ENCODE data around the gene SLC44A2.

SLC44A2 gene

GRCh38 chr19:10687518-10688288, 62.4 kb downstream of the SLC44A2 start:
- DNase-seq (ENCODE audit: low read depth), result no peak
- TF ChIP-seq, protein P1, sequence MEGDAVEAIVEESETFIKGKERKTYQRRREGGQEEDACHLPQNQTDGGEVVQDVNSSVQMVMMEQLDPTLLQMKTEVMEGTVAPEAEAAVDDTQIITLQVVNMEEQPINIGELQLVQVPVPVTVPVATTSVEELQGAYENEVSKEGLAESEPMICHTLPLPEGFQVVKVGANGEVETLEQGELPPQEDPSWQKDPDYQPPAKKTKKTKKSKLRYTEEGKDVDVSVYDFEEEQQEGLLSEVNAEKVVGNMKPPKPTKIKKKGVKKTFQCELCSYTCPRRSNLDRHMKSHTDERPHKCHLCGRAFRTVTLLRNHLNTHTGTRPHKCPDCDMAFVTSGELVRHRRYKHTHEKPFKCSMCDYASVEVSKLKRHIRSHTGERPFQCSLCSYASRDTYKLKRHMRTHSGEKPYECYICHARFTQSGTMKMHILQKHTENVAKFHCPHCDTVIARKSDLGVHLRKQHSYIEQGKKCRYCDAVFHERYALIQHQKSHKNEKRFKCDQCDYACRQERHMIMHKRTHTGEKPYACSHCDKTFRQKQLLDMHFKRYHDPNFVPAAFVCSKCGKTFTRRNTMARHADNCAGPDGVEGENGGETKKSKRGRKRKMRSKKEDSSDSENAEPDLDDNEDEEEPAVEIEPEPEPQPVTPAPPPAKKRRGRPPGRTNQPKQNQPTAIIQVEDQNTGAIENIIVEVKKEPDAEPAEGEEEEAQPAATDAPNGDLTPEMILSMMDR (IDR thresholded peaks at IDR 0.05; ENCODE audit: low read depth, low read length, missing control alignments), result no peak
- H3K4me3 ChIP-seq (ENCODE audit: low read depth, low read length), result no peak overlapping the region

DNA sequence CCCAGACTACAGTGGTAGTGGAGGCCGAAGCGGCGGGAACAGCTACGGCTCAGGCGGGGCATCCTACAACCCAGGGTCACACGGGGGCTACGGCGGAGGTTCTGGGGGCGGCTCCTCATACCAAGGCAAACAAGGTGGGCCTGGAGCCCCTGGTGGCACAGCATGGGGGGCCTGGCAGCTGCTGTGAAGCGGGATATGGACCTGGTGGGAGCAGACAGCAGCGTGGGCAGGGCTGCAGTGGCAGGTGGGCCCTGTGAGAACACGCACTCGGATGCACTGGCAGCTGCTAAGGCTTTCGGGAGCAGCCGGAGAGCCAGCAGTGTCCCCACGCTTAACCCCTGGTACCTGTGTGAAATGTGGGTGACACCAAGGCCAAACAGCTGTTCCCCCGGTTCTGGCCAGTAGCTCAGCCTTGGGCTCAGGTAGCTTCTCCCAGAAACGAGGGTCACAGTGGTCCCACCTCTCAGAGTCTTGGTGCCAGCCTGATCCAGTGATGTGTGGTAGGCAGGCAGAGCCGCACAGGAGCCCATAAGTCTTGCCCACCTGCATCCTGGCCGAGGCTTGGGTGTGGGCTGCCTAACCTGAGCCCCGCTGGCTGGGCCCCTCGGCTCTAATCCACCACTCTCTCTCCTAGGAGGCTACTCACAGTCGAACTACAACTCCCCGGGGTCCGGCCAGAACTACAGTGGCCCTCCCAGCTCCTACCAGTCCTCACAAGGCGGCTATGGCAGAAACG, 63.4 kb downstream of the SLC44A2 start:
- no peak for DNase-seq (ENCODE audit: low read depth)
- TF ChIP-seq, protein P1 (IDR thresholded peaks at IDR 0.05; ENCODE audit: low read depth, low read length, missing control alignments), result no peak
- H3K4me3 ChIP-seq (ENCODE audit: low read depth, low read length), result no peak overlapping the region

- TF ChIP-seq, protein P1 (IDR thresholded peaks at IDR 0.05; ENCODE audit: low read depth, low read length, missing control alignments), result no peak
- no peak for DNase-seq (ENCODE audit: low read depth)
- no peak overlapping the region for H3K4me3 ChIP-seq (ENCODE audit: low read depth, low read length)
Observed at GRCh38 chr19:10690341-10690781, 65.0 kb downstream of the SLC44A2 start.

DNA sequence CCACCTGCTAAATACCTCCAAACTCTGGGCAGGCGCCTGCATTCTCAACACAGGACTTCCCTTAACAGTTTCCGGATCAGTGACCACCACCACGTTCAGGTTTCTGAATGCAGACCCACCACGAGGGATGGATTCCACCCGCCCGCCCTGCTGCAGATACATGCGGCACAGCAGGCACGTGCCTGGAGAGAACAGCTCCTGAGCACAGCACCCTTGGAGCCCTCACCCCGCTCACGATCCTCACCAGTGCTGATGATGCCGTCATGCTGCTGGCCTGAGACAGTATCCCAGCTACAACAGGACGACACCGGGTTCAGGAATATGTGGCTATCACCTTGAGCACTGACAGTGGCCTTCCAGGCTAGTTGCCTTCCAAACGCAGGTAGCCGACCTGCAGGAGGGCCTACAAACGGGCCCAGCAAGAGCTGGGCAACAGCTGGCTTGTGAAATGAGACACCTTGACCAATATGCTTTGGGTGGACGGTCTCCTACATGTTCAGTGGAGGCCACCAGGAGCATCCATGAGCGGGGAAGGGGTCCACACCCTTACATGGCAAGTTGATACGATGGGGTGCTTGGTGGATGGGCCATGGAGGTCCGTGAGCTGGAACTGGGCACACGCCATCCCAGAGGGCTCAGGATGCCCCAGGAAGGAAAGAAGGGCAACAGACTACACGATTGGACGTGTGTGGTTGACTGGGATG, 66.0 kb downstream of the SLC44A2 start:
- TF ChIP-seq, protein P1 (IDR thresholded peaks at IDR 0.05; ENCODE audit: low read depth, low read length, missing control alignments), result no peak
- no peak overlapping the region for H3K4me3 ChIP-seq (ENCODE audit: low read depth, low read length)
- no peak for DNase-seq (ENCODE audit: low read depth)

DNA sequence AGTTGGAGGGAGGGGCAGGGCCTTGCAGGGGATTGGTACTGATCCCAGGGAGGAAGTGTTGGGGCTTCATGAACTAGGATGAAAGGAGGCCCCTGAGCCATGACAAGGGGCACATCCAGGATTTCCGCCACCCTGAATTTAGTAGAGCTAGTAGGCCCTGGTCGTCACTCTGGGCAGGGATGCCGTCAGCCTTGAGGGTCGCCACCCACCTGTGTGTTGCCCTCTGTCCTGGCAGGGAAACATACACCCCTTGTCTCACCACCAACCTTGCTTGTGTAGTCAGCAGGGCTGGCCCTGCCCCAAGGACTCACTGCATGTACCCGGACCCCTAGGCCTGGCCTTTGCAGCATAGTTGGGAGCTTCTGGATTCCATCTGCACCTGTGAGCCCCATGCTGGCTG, 66.5 kb downstream of the SLC44A2 start:
- no peak overlapping the region for H3K4me3 ChIP-seq (ENCODE audit: low read depth, low read length)
- DNase-seq (ENCODE audit: low read depth), result no peak
- TF ChIP-seq, protein P1 (IDR thresholded peaks at IDR 0.05; ENCODE audit: low read depth, low read length, missing control alignments), result no peak

DNA sequence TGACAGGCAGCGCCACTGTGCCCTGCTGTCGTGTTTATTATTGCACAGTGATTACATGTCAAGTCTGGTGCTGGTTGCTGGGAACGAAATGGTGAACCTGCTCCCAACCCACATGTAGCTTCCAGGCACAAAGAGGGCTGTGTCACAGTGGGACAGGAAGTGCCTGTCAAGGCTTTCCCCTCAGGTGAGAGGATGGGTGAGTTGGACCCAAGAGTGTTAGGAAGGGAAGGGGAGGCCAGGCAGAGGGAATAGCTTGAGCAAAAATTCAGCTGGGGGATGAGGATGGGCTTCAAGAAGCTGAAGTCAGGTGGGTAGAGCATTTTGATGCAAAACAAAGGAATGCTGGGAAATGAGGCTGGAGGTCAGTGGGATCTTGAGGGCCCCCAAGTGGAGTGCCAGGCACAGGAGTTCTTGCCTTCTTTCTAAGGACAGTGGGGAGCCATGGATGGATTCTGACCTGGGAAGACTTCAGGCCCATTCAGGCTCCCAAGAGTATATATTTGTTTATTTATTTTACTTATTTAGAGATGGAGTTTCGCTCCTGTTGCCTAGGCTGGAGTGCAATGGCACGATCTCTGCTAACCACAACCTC, 67.4 kb downstream of the SLC44A2 start:
- DNase-seq (ENCODE audit: low read depth), result no peak
- TF ChIP-seq, protein P1 (IDR thresholded peaks at IDR 0.05; ENCODE audit: low read depth, low read length, missing control alignments), result no peak
- H3K4me3 ChIP-seq (ENCODE audit: low read depth, low read length), result no peak overlapping the region

All from GM12864 (cell line).